HG03066 (cell line): ENCODE data around the gene PPM1D.

Source experiments
- ATAC-seq: cut with Tn5 transposase; IDR thresholded peaks from one replicate; pipeline ENCODE4 v1.9.1; 2021; ENCODE audit warnings: low read depth; ENCODE audit not compliant: unreplicated experiment

The PPM1D gene

GRCh38 chr17:60615840-60616239 lies 15.8 kb downstream of the PPM1D start:
- no peak for ATAC-seq

GRCh38 chr17:60618080-60618479 lies 18.1 kb downstream of the PPM1D start:
- ATAC-seq: no peak

- ATAC-seq: no peak
Observed at GRCh38 chr17:60618854-60619526, 19.0 kb downstream of the PPM1D start.

GRCh38 chr17:60622961-60623360 lies 23.0 kb downstream of the PPM1D start:
- no peak for ATAC-seq

- no peak for ATAC-seq
Observed at GRCh38 chr17:60623415-60623814, 23.4 kb downstream of the PPM1D start.

GRCh38 chr17:60627124-60627523 lies 27.1 kb downstream of the PPM1D start:
- no peak for ATAC-seq

GRCh38 chr17:60628252-60628889 lies 28.4 kb downstream of the PPM1D start:
- ATAC-seq: no peak

GRCh38 chr17:60629120-60629519 lies 29.1 kb downstream of the PPM1D start:
- no peak for ATAC-seq

- no peak for ATAC-seq
Observed at GRCh38 chr17:60630352-60630751, 30.4 kb downstream of the PPM1D start.

- ATAC-seq: no peak
Observed at GRCh38 chr17:60631119-60631518, 31.1 kb downstream of the PPM1D start.

GRCh38 chr17:60637683-60638082 lies 37.7 kb downstream of the PPM1D start:
- ATAC-seq: no peak

- no peak for ATAC-seq
Observed at GRCh38 chr17:60639019-60639330, 39.0 kb downstream of the PPM1D start.

GRCh38 chr17:60640503-60640902 lies 40.5 kb downstream of the PPM1D start:
- ATAC-seq: no peak

- no peak for ATAC-seq
Observed at GRCh38 chr17:60641126-60641525, 41.1 kb downstream of the PPM1D start.

- no peak for ATAC-seq
Observed at GRCh38 chr17:60641810-60642220, 41.8 kb downstream of the PPM1D start.

- ATAC-seq: no peak
Observed at GRCh38 chr17:60645918-60646523, 46.0 kb downstream of the PPM1D start.

- ATAC-seq: no peak
Observed at GRCh38 chr17:60646701-60647100, 46.7 kb downstream of the PPM1D start.

- no peak for ATAC-seq
Observed at GRCh38 chr17:60647705-60648104, 47.7 kb downstream of the PPM1D start.

GRCh38 chr17:60652454-60653247 lies 52.7 kb downstream of the PPM1D start:
- peak; percentile 88 for ATAC-seq

- no peak for ATAC-seq
Observed at GRCh38 chr17:60653569-60653968, 53.6 kb downstream of the PPM1D start.

- ATAC-seq: no peak
Observed at GRCh38 chr17:60656499-60656898, 56.5 kb downstream of the PPM1D start.
